ENCODE results near the gene CIDEB. TPM values are rescaled to one million over a fixed set of nuclear protein-coding genes. Genes with fewer than 3 reads are reported as not detected.

Gene CIDEB

GRCh38 chr14:24255931-24256711, 51.7 kb downstream of the CIDEB start:
- Histone ChIP-seq H2AK5ac (ENCODE audit: low read length, severe bottlenecking) (no peak overlapping the region), H2BK120ac (ENCODE audit: low read depth, low read length) (no peak overlapping the region), H3K4me1 (ENCODE audit: control insufficient read depth, insufficient read depth, low read depth, low read length) (peaks cover 12% of the 10 kb centered on the region), H3K18ac (ENCODE audit: low read depth in 1 of 2, low read length in 2 of 2) (no peak overlapping the region), H3K14ac (ENCODE audit: low read length in 2 of 2) (no peak overlapping the region), H4K8ac (ENCODE audit: low read length) (no peak overlapping the region), H3K4me2 (ENCODE audit: low read length, poor library complexity, severe bottlenecking) (no peak overlapping the region), H2BK12ac (ENCODE audit: low read length in 2 of 2) (no peak overlapping the region), H3K36me3 (ENCODE audit: control insufficient read depth in 1 of 2, insufficient read depth in 2 of 2, low read depth in 1 of 2, low read length in 2 of 2) (peaks cover 18 to 38% of the 10 kb centered on the region in 2 experiments), H3K4me3 (ENCODE audit: insufficient read depth in 1 of 2, low read depth in 1 of 2, low read length in 2 of 2) (no peak overlapping the region), H2BK5ac (ENCODE audit: low read depth, low read length, poor library complexity, severe bottlenecking) (no peak overlapping the region), H2AFZ (ENCODE audit: low read depth, low read length) (no peak overlapping the region), H3K9me3 (ENCODE audit: control insufficient read depth, low read length) (no peaks in the 10 kb centered on the region), H3K27ac (ENCODE audit: low read length, poor library complexity, severe bottlenecking) (no peak overlapping the region), H4K91ac (ENCODE audit: low read length) (no peak overlapping the region), H3K27me3 (ENCODE audit: control insufficient read depth in 1 of 2, insufficient read depth in 1 of 2, low read length in 2 of 2) (no peaks in the 10 kb centered on the region), H3K79me1 (replicated peaks; ENCODE audit: low read length, poor library complexity, severe bottlenecking) (no peaks in the 10 kb centered on the region), H3K9ac (ENCODE audit: low read length) (no peak overlapping the region), H3K23ac (ENCODE audit: low read length in 2 of 2) (no peak overlapping the region), H2BK15ac (ENCODE audit: low read depth, poor library complexity, severe bottlenecking) (no peak overlapping the region), H3K4ac (ENCODE audit: low read depth in 1 of 2, low read length in 2 of 2) (no peak overlapping the region)
- WGBS, result 94% methylated on average over 12 of the region's 12 CpGs
- no peak for DNase-seq

DNA sequence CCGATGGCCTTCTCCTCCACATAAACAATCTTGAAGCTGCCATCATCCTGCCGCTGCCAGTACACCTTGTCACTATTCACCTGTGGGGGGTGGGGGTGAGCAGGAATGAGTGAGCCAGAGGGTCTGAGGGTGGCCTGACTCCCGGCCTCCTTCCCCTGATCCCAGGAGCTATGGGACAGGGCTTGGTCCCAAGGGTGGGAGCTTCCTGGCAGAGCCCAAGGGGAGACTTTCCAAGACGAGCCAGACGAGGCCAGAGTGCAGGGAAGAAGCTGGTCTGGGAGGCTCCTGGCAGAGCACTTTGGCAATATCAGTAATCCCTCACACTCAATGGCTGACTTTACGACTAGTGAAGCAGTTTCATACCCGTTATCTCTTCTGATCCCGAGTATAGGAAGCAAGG, 52.3 kb downstream of the CIDEB start:
- H3K18ac ChIP-seq (ENCODE audit: low read depth in 1 of 2, low read length in 2 of 2), result no peak overlapping the region
- DNase-seq, result no peak
- 90% methylated on average over 7 of the region's 8 CpGs for WGBS
- no peak overlapping the region for H2BK12ac ChIP-seq (ENCODE audit: low read length in 2 of 2)
- no peak overlapping the region for H4K91ac ChIP-seq (ENCODE audit: low read length)
- H3K4me3 ChIP-seq (ENCODE audit: insufficient read depth in 1 of 2, low read depth in 1 of 2, low read length in 2 of 2), result no peak overlapping the region
- H2BK5ac ChIP-seq (ENCODE audit: low read depth, low read length, poor library complexity, severe bottlenecking), result no peak overlapping the region
- no peak overlapping the region for H3K4me2 ChIP-seq (ENCODE audit: low read length, poor library complexity, severe bottlenecking)
- no peak overlapping the region for H2BK15ac ChIP-seq (ENCODE audit: low read depth, poor library complexity, severe bottlenecking)
- peaks cover 18 to 34% of the 10 kb centered on the region in 2 experiments for H3K36me3 ChIP-seq (ENCODE audit: control insufficient read depth in 1 of 2, insufficient read depth in 2 of 2, low read depth in 1 of 2, low read length in 2 of 2)
- peaks cover 12% of the 10 kb centered on the region for H3K4me1 ChIP-seq (ENCODE audit: control insufficient read depth, insufficient read depth, low read depth, low read length)
- H3K9ac ChIP-seq (ENCODE audit: low read length), result no peak overlapping the region
- no peak overlapping the region for H2AFZ ChIP-seq (ENCODE audit: low read depth, low read length)
- no peaks in the 10 kb centered on the region for H3K79me1 ChIP-seq (replicated peaks; ENCODE audit: low read length, poor library complexity, severe bottlenecking)
- no peak overlapping the region for H4K8ac ChIP-seq (ENCODE audit: low read length)
- no peaks in the 10 kb centered on the region for H3K27me3 ChIP-seq (ENCODE audit: control insufficient read depth in 1 of 2, insufficient read depth in 1 of 2, low read length in 2 of 2)
- no peak overlapping the region for H3K14ac ChIP-seq (ENCODE audit: low read length in 2 of 2)
- no peak overlapping the region for H3K27ac ChIP-seq (ENCODE audit: low read length, poor library complexity, severe bottlenecking)
- H3K4ac ChIP-seq (ENCODE audit: low read depth in 1 of 2, low read length in 2 of 2), result no peak overlapping the region
- H2AK5ac ChIP-seq (ENCODE audit: low read length, severe bottlenecking), result no peak overlapping the region
- no peak overlapping the region for H2BK120ac ChIP-seq (ENCODE audit: low read depth, low read length)
- H3K9me3 ChIP-seq (ENCODE audit: control insufficient read depth, low read length), result no peaks in the 10 kb centered on the region
- H3K23ac ChIP-seq (ENCODE audit: low read length in 2 of 2), result no peak overlapping the region

Small RNA genes lying within 50 kb of the gene (small RNA-seq; reads per million reads assigned to genes)
- not detected for gene RF00026 (ENCODE audit: low read depth)
